HEK293T (cell line): Measurements from ENCODE around the gene CTIF.

ENCODE experiments used
- CTCF ChIA-PET: fragments of 350-600 bp; formaldehyde crosslinking; extraction: SDS; loops from one replicate; lab custom pipeline; 2021; ENCODE audit warnings: antibody characterized with exemption, inconsistent platforms; lab: Yijun Ruan, JAX
- POLR2A ChIA-PET: fragments of 350-600 bp; formaldehyde crosslinking; extraction: SDS; loops from one replicate; lab custom pipeline; 2020; ENCODE audit warnings: antibody characterized with exemption, inconsistent platforms; lab: Yijun Ruan, JAX
- DNase-seq: peaks from one replicate; pipeline ENCODE4 v3.0.0; 2012; ENCODE audit warnings: mixed read lengths; ENCODE audit errors: extremely low spot score
- ARNT ChIP-seq: fragments of 450-650 bp; IDR thresholded peaks from 2 replicates; pipeline ENCODE4 v1.6.1; 2017; ENCODE audit warnings: mild to moderate bottlenecking
- BHLHE40 ChIP-seq: fragments of 450-650 bp; IDR thresholded peaks from 2 replicates; pipeline ENCODE4 v1.6.1; 2016; ENCODE audit warnings: mild to moderate bottlenecking, moderate library complexity, borderline replicate concordance
- CTBP1 ChIP-seq: fragments of 450-650 bp; IDR thresholded peaks from 2 replicates; pipeline ENCODE4 v1.6.1; 2016; ENCODE audit warnings: borderline replicate concordance
- ELF4 ChIP-seq: fragments of 450-650 bp; IDR thresholded peaks from 2 replicates; pipeline ENCODE4 v1.6.1; 2017; ENCODE audit warnings: antibody characterized with exemption
- FOXA1 ChIP-seq: fragments of 450-650 bp; IDR thresholded peaks from 2 replicates; pipeline ENCODE4 v1.6.1; 2016; ENCODE audit warnings: mild to moderate bottlenecking
- FOXK2 ChIP-seq: fragments of 450-650 bp; IDR thresholded peaks from 2 replicates; pipeline ENCODE4 v1.6.1; 2016; ENCODE audit warnings: mild to moderate bottlenecking
- FOXM1 ChIP-seq: fragments of 450-650 bp; IDR thresholded peaks from 2 replicates; pipeline ENCODE4 v1.6.1; 2017; ENCODE audit warnings: mild to moderate bottlenecking, borderline replicate concordance
- HDGF ChIP-seq: fragments of 450-650 bp; IDR thresholded peaks from 2 replicates; pipeline ENCODE4 v1.6.1; 2017; ENCODE audit warnings: antibody characterized with exemption, borderline replicate concordance
- L3MBTL2 ChIP-seq: fragments of 450-650 bp; conservative IDR thresholded peaks from 2 replicates; pipeline ENCODE4 v1.6.1; 2016; ENCODE audit warnings: mild to moderate bottlenecking
- LEF1 ChIP-seq: fragments of 450-650 bp; IDR thresholded peaks from 2 replicates; pipeline ENCODE4 v1.6.1; 2017; ENCODE audit warnings: mild to moderate bottlenecking, borderline replicate concordance
- NFRKB ChIP-seq: fragments of 450-650 bp; IDR thresholded peaks from 2 replicates; pipeline ENCODE4 v1.6.1; 2016; ENCODE audit warnings: mild to moderate bottlenecking, moderate library complexity
- PKNOX1 ChIP-seq: fragments of 450-650 bp; IDR thresholded peaks from 2 replicates; pipeline ENCODE4 v1.6.1; 2016
- SP1 ChIP-seq: fragments of 450-650 bp; IDR thresholded peaks from 2 replicates; pipeline ENCODE4 v1.6.1; 2017
- SUZ12 ChIP-seq: fragments of 450-650 bp; IDR thresholded peaks from 2 replicates; pipeline ENCODE4 v1.6.1; 2016; ENCODE audit warnings: mild to moderate bottlenecking
- TARDBP ChIP-seq: fragments of 450-650 bp; IDR thresholded peaks from 2 replicates; pipeline ENCODE4 v1.6.1; 2016
- ZNF384 ChIP-seq: fragments of 450-650 bp; IDR thresholded peaks from 2 replicates; pipeline ENCODE4 v1.6.1; 2016

Gene CTIF

GRCh38 chr18:48817021-48817461, 278.2 kb downstream of the CTIF start:
- TF ChIP-seq TARDBP: no peak
- ChIA-PET CTCF (no interaction called here), POLR2A (no interaction called here)
- no peak for DNase-seq

GRCh38 chr18:48818329-48819254, 279.8 kb downstream of the CTIF start:
- CTCF ChIA-PET: no interaction called here
- POLR2A ChIA-PET: no interaction called here
- no peak for DNase-seq
- TF ChIP-seq FOXM1: no peak
- TF ChIP-seq BHLHE40: no peak
- no peak for TF ChIP-seq L3MBTL2
- TF ChIP-seq PKNOX1: no peak
- no peak for TF ChIP-seq SUZ12
- no peak for TF ChIP-seq LEF1
- no peak for TF ChIP-seq HDGF

GRCh38 chr18:48819276-48819675, 280.4 kb downstream of the CTIF start:
- ChIA-PET CTCF (no interaction called here), POLR2A (no interaction called here)
- no peak for TF ChIP-seq FOXK2
- no peak for TF ChIP-seq ARNT
- no peak for TF ChIP-seq ZNF384
- no peak for TF ChIP-seq ELF4
- TF ChIP-seq SP1: no peak
- no peak for TF ChIP-seq FOXA1
- no peak for TF ChIP-seq LEF1
- TF ChIP-seq CTBP1: no peak
- no peak for TF ChIP-seq NFRKB
- no peak for DNase-seq

GRCh38 chr18:48819781-48820482, 281.1 kb downstream of the CTIF start:
- no peak for TF ChIP-seq PKNOX1
- TF ChIP-seq BHLHE40: no peak
- no peak for TF ChIP-seq NFRKB
- TF ChIP-seq SUZ12: no peak
- TF ChIP-seq L3MBTL2: no peak
- TF ChIP-seq ARNT: no peak
- no peak for TF ChIP-seq FOXA1
- no peak for TF ChIP-seq CTBP1
- no peak for TF ChIP-seq TARDBP
- no peak for TF ChIP-seq ELF4
- TF ChIP-seq ZNF384: no peak
- no peak for TF ChIP-seq FOXK2
- CTCF ChIA-PET: no interaction called here
- DNase-seq: no peak
- POLR2A ChIA-PET: no interaction called here

GRCh38 chr18:48820483-48821250, 281.8 kb downstream of the CTIF start:
- ChIA-PET POLR2A (no interaction called here), CTCF (no interaction called here)
- TF ChIP-seq PKNOX1: no peak
- TF ChIP-seq ARNT: no peak
- TF ChIP-seq HDGF: no peak
- TF ChIP-seq L3MBTL2: no peak
- no peak for TF ChIP-seq FOXM1
- TF ChIP-seq NFRKB: no peak
- TF ChIP-seq TARDBP: no peak
- TF ChIP-seq SP1: no peak
- no peak for TF ChIP-seq BHLHE40
- no peak for TF ChIP-seq ZNF384
- no peak for TF ChIP-seq FOXA1
- TF ChIP-seq CTBP1: no peak
- TF ChIP-seq FOXK2: no peak
- TF ChIP-seq SUZ12: no peak
- no peak for TF ChIP-seq LEF1
- no peak for TF ChIP-seq ELF4
- no peak for DNase-seq

GRCh38 chr18:48821251-48821590, 282.4 kb downstream of the CTIF start:
- no peak for DNase-seq
- CTCF ChIA-PET: no interaction called here
- POLR2A ChIA-PET: no interaction called here
- TF ChIP-seq HDGF (no peak), L3MBTL2 (no peak), PKNOX1 (no peak), BHLHE40 (no peak), SUZ12 (no peak), CTBP1 (no peak), FOXM1 (no peak), FOXA1 (no peak), ELF4 (no peak), FOXK2 (no peak), NFRKB (no peak), TARDBP (no peak), SP1 (no peak)
